OCI-LY3 (cell line): ENCODE results near the gene EPHB2.

Experiments
- CTCF ChIP-seq: fragments of 200-600, 300-600 bp; sonication (generic); IDR thresholded peaks from 2 replicates; pipeline ENCODE4 v1.5.1; 2014; ENCODE audit warnings: antibody characterized with exemption, low read length, low read depth
- EZH2phosphoT487 ChIP-seq: fragments of 200-600 bp; shearing (Covaris generic); IDR thresholded peaks from 2 replicates; pipeline ENCODE4 v1.6.1; 2018; ENCODE audit warnings: antibody characterized with exemption, mixed run types, low read depth

GRCh38 chr1:22761821-22762220 lies 51.2 kb downstream of the EPHB2 start:
- TF ChIP-seq CTCF (no peak), EZH2phosphoT487 (no peak)
